Left hindlimb (tissue), 1 donor: ENCODE results near the gene AIRE.
"Not testable (repeated sequence)": the region's sequence is repeated elsewhere in the genome, so short reads cannot be mapped to it uniquely, and the experiment has no call there.

ENCODE experiments used
- DNase-seq: peaks from one replicate; pipeline ENCODE4 v3.0.0-alpha.2; 2018

AIRE gene

DNA sequence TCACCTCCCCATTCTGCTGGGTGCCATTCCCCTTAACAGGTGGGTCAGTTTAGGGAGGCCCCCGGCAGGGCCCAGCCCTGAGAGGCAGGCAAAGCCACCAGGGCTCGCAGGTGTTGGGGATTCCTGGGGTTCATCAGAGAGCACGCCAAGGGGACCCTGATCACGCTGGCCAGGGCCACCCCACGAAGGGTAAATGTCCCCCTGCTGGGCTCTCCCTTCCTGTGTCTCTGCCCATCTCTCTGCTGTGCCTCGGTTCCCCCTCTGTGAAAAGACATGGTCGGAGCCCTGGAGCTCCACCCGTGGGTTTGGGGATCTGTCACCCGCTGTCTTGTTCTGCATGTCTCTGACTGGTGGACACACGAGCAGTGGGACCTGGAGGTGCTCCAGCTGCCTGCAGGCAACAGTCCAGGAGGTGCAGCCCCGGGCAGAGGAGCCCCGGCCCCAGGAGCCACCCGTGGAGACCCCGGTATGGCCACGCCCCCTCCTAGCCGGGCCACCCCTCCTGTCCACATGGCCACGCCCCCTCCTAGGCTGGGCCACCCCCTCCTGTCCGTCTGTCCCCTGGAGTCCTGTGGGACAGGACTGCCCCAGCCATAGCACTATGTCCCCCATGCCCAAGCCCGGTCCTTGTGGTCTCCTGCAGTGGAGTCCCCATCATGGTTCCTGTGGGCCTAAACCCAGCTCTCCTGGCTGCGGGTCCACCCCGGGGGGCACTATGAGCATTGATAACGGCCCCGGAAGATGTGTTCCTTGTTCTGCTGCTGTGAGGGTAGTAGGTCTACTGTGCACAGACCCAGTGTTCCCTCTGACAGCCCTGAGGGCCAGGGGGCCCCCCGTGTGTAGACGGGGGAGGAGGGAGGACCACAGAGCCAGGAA lies 6.5 kb downstream of the AIRE start:
- DNase-seq, result peak; percentile 18

DNA sequence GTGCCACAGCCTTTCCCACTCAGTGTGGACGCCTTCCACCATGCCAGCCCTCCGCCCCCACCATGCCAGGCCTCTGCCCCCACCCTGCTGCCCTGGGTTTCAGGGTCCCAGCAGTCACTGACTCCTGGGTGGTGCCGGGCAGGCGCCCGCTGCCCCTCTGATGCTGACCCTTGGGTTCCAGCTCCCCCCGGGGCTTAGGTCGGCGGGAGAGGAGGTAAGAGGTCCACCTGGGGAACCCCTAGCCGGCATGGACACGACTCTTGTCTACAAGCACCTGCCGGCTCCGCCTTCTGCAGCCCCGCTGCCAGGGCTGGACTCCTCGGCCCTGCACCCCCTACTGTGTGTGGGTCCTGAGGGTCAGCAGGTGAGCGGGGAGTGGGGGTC lies 7.1 kb downstream of the AIRE start:
- DNase-seq, result peak; percentile 19

DNA sequence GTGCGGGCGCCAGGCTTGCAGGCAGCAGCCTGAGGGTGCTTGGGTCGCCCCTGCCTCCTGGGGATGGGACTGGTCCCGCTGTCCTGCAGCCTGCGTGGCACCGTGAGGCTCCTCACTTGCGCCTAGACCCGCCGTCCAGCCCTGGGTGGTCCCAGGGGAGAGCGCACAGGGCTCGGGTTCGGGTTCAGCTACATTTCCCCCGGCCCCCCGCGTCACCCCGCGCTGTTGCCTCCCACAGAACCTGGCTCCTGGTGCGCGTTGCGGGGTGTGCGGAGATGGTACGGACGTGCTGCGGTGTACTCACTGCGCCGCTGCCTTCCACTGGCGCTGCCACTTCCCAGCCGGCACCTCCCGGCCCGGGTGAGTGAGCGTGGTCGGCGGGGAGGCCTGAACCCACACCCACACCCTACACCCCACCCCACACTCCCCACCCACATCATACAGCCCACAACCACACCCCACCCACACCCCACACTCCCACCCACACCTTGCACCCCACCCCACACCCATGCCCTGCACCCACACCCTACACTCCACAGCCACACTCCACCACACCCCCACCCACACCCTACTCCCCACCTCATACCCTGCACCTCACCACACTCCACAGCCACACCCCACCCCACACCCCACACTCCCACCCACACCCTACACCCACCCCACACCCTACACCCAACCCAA lies 8.0 kb downstream of the AIRE start:
- DNase-seq, result peak; percentile 24

DNA sequence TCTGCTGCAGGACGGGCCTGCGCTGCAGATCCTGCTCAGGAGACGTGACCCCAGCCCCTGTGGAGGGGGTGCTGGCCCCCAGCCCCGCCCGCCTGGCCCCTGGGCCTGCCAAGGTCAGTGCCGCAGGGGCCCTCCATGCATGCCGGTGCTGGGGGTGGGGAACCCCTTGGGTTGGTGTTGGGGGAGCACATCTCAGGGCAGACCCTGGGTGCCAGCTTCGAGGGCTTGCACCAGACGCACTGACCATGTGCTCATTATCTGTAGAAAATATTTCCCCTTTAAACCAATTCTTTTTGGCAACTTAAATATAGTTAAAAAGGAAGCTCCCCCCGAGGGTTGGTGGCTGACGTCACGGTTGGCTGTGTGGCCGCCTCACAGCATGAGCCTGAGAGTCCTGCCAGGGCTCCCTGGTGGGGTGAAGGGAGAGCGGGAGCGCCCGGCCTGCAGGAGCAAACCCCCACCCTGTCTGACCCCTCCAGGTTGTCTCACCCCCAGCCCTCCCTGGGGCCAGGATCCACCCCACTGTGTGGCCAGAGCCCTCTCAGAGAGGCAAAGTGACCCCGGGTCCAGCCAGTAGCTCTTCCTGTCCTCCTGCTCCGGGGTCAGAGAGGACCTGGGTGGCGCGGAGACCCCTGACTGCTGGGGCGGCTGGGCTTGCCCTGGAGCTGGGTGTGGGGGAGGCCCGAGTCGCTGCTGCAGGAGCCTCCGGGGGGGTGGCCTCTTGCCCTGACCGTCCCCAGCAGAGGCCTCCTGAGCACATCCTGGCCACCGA lies 8.9 kb downstream of the AIRE start:
- DNase-seq, result peak; percentile 67

DNA sequence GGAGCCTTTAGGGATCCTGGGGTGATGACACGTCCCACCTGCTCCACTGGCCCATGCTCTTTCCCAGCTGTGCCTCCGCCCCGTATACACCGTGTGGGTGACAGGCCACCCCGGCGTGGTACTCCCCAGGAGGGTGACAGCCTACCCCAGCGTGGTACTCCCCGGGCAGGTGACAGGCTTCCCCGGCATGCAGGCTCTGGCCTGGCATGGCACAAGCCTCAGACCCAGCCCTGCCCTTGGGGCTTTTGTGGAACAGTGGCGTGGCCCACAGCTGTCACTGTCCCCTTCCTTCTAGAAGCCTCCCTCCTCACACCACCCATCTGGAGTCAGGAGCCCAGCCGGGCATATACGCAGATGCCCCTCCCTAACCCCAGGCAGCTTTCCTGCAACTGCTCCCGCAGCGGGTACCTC lies 9.5 kb downstream of the AIRE start:
- peak; percentile 47 for DNase-seq

DNA sequence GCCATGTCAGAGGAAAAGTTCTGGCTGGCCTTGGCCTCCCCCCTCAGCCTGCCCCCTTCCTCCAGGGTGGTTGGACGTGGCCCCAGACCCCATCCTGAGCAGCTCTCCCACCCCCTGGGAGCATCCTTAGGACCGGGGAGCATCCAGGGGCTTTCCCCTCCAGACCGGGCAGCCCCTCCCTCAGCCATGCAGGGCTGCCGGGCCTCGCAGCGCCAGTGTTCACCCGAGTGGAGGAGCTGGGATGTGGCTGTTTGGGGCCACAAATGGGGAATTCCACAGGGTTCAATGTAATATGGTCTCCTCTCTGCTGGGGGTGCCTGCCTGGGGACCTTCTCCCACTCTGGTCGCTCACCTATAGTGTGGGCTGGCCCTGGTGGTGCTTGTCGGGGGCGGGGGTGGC lies 10.0 kb downstream of the AIRE start:
- peak; percentile 28 for DNase-seq

DNA sequence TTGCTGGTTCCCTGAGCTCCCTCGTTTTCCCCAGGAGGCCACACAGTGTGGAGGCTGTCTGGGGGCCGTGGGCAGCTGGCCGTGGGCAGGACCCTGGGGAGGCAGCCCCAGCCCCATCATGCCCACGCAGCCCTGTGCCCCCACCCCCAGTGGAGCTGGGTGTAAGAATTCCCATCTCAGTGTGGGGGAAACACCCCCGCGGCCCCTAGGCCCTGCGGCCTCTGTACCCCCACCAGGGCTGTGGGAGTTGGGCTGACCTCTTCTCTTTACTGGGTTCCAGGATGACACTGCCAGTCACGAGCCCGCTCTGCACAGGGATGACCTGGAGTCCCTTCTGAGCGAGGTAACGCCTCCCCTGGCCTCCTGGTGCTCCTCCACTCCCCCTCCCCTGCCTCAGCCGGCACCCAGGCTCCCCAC lies 10.4 kb downstream of the AIRE start:
- peak; percentile 38 for DNase-seq

DNA sequence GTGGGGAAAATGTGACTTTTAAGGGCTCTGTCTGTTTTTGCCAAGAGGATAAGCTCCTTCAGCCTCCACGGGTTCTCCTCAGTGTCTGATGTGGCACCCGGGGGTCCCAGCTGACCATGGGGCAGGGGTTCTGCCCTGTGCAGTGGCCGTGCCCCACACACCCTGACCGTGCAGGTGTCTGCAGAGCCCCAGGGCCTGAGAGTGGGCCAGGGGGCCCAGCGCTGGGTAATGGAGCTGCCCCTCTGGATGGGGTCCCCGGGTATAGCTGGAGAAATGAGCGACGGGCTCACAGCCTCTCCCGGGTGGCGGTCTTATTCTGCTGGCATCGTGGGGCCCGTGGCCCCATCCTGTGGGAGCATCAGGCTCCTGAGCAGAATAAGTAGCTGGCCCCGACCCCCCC lies 11.2 kb downstream of the AIRE start:
- peak; percentile 25 for DNase-seq

DNA sequence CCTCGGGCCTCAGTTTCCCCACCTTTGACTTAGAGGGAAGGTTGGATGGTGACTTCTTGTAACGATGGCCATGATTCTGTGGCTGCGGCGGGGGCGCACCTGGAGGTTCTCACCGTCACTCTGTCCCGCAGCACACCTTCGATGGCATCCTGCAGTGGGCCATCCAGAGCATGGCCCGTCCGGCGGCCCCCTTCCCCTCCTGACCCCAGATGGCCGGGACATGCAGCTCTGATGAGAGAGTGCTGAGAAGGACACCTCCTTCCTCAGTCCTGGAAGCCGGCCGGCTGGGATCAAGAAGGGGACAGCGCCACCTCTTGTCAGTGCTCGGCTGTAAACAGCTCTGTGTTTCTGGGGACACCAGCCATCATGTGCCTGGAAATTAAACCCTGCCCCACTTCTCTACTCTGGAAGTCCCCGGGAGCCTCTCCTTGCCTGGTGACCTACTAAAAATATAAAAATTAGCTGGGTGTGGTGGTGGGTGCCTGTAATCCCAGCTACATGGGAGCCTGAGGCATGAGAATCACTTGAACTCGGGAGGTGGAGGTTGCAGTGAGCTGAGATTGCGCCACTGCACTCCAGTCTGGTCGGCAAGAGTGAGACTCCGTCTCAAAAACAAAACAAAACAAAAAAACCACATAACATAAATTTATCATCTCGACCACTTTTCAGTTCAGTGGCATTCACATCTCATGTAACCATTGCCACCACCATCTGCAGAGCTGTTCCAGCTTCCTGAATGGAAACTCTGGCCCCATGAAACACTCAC lies 12.0 kb downstream of the AIRE start:
- peak; percentile 88 for DNase-seq

DNA sequence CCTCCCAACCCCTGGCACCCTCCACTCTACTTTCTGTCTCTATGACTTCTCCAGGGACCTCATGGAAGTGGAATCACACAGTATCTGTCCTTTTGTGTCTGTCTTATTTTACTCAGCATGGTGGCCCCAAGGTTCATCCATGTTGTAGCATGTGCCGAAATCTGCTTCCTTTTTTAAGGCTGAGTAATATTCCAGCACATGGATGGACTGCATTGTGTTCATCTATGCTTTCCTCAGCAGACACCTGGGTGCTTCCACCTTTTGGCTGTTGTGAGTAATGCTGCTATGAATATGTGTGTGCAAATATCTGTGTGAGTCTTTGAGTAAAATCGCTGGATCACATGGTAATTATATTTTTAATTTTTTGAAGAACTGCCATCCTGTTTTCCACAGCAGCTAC lies 12.6 kb downstream of the AIRE start:
- peak; percentile 24 for DNase-seq

DNA sequence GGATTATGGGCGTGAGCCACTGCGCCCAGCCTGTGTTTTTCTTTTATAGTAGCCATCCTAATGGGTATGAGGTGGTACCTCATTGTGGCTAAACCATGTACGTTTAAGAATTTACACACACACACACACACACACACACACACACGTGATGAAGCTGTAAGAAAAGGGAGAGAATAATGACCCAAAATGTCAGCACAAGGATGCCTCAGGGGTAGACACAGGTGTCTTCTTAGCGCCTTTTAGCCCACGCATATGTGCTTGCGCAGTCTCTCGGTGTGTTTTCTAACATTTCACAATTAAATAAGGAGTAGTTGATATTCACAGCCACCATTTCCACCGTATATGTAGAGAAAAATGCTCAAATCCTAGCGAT lies 13.4 kb downstream of the AIRE start:
- peak; percentile 26 for DNase-seq

DNA sequence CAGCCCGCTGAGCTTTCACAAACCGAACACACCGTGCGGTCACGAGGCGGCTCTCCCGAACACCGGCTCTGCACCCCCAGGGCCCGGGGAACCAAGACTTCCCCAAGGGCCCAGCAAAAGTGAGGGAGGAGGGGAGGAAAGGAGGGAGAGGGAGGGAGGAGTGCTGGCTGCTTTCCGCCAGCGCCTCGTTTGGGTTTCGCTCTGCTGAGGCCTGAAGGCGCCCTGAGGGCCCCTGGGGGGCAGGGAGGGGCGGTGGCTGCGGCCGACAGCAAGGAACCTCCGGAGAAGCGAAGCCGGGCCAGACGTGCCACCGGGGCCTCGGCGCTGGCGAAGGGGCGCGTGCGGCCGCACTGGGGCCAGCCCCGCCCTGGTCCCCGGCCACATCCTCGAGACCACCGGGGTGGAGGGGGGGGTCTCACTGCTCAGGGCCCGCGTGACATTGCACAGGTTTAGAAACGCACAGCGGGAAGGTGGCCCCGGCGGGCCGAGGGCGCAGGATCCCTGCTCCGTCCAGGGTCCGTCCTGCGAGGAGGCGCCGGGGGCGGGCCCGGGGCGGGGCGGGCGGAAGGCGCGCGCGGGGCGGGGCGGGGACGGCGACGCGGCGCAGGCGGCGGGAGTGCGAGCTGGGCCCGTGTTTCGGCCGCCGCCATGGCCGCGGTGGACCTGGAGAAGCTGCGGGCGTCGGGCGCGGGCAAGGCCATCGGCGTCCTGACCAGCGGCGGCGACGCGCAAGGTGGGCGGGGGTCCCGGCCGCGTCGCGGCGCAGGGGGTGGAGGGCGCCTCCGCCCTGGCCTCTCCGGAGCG lies 14.0 kb downstream of the AIRE start, which contains the start of gene PFKL:
Gene PFKL, plus strand, starts transcription at position 596 of the 804 bp plus-strand sequence. Its CDS starts 53 bp downstream, at position 649.
- peak; percentile 80 for DNase-seq

DNA sequence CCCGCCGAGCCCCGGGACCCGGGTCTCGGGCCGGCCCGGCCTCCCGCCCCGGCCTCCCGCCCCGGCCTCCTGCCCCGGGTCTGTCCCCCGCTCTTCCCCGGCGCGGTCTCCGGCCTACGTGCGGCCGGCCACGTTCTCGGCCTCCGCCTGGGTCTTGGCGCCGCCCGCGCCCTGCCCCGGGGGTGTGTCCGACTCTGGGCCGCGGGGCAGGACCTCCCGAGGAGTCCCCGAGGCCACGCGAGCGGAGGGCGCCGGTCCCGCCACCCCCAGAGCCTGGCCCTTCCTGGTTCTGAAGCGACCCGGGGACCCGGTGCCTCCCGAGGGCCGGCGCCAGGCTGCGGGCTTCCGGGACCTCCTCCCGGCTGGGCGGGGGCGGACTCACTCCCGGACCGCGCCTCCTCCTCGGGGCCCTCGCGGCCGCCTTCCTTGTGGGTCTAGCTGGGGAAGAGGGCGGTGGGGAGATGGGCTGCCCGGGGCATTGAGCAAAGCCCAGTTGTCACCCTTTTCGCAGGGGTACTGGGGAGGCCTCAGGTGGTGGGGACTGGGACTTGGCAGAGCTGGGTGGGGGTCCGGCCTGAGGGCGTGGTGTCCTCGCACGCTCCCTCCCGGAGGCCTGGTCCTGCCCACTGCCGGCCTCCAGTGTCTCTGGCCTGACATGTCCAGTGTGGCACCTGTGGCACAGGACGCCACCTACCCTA lies 14.7 kb downstream of the AIRE start:
- DNase-seq, result peak; percentile 79

DNA sequence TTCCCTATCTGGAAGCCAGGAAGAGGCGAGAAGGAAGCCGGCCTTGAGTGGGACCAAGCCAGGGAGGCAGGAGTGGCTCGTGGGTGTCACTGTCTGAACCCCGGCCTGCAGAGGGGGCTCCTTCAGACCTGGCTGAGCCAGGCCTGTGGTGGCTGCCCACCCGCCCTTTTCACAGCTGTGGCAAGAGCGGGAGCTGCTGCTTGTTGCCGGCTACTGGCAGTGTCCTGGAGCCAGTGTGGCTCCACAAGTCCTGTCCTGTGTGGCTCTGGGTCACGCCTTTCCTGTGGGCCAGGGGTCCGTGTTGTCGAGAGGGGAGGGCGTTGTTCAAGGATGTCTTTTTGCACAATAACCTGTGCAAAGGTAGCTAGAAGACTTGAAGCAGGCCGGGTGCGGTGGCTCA lies 15.5 kb downstream of the AIRE start:
- DNase-seq, result no peak

DNA sequence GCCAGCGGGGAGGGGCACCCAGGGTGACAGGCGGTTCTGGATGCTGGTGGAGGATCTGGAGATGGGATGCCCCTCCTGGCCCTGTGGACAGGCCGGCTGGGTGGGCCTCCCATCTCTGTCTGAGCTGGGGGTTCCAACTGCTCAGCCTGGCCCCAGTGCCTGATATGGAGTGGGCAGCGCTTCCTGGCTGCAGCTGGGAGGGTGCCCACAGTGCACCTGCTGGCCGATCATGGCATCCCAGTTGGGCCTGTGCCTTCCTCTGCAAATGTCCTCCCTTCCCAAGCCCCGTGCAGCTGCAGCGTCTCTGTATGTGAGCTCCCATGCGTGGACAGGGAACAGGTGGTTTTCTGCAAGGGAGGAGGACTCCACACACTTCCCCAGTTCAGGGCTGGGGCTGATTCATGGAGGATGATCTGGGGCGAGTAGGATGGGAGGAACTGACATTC lies 16.3 kb downstream of the AIRE start:
- DNase-seq, result no peak

DNA sequence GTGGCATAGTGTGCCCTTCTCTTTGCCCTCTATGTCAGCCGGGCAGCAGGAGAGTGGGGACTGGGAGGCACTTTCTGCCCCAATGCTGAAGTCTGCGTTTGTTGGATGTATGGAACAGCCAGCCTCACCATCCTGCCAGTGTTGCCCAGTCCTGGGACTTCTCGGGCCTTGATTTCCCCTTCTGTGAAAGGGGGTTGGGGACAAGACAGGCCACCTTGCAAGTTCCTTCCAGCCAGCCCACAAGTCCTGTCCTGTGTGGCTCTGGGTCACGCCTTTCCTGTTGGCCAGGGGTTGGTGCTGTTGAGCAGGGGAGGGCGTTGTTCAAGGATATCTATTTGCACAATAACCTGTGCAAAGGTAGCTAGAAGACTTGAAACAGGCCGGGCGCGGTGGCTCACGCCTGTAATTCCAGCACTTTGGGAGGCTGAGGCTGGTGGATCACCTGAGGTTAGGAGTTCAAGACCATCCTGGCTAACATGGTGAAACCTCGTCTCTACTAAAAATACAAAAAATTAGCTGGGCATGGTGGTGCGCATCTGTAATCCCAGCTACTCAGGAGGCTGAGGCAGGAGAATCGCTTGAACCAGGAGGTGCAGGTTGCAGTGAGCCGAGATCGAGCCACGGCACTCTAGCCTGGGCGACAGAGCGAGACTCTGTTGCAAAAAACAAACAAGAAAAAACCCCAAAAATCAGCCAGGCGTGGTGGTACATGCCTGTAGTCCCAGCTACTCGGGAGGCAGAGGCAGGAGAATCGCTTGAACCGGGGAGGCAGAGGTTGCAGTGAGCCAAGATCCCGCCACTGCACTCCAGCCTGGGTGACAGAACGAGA lies 17.1 kb downstream of the AIRE start:
- not testable (repeated sequence) for DNase-seq

DNA sequence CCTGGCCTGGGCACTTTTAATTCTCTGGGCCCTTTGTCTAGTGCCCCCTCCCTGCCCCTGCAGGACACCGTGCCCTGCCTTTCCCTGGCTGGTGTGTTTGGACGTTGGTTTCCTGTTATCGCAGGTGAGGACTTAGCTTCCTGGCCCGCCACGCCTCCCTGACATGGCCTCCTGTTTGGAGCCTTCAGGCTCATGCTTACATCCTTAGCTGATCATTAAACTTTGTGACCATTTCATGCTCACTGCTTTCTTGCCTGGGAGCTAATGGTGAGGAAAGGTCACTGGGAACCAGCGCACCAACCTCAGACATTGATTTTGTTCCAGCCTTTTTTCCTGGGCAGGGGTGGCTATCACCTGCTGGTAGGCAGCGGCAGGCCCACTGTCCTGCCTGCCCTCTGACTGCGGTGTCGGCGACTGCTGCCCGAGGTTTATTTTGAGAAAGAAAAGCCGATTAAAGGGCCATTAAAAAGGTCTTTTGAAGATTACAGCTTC lies 17.9 kb downstream of the AIRE start:
- DNase-seq, result no peak

DNA sequence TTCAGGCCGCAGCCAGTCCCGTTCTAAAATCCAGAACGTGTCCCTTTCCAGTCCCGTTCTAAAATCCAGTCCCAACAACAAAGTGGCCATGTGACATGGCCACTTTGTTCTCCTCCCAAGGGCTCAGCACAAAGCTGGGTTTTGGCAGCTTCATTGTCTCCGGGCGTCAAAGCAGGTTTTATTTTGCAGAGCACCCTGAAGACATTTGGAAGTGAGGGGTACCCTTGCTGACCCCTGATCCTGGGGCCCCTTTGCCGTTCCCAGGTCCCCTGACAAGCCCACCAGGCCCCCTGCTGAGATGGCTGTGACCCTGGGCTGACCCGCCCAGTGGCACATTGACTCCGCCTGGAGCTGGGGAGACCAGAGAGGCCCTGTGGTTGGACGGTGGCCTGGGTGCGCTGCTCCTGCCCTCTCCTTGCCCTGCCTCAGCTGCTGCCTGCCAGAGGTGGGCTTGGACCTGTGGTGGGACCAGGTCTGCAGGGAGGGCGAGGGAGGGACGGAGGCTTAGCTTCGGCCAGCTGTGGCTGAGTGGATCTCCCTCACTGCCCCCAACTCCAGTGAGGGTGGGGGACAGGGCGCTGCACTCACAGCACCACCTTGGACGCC lies 18.4 kb downstream of the AIRE start:
- DNase-seq, result no peak

DNA sequence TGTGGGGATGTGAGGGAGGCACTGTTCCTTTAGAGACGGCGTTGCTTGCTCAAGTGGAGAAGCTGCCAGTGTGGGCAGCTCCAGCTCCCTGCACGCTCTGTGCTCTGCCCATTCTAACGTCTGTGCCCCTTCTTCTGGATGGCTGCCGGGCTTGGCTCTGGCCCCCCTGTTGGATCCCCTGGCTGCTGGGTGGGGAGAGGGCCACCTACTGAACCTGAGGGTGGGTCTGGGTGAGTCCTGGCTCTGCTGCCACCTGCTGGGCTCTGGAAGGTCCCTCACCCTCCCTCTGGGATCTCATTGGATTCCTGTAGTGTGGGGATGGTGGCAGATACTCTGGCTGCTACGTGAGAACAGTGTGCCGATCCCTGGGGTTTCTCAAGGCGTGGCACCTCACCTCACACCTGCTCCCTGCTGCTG lies 19.2 kb downstream of the AIRE start:
- DNase-seq, result no peak
